KOPT-K1 (cell line): Measurements from ENCODE around the gene ADGRA1.
"Not testable (repeated sequence)": the region's sequence is repeated elsewhere in the genome, so short reads cannot be mapped to it uniquely, and the experiment has no call there.

ENCODE experiments used
- H3K27ac ChIP-seq: fragments of 200-600 bp; sonication (generic); 2 replicates; pipeline ENCODE4 v1.5.1; 2016; ENCODE audit warnings: antibody characterized with exemption, mild to moderate bottlenecking, low read depth, low read length; ENCODE audit not compliant: poor library complexity, severe bottlenecking
- H3K36me3 ChIP-seq: fragments of 200-600 bp; sonication (generic); 2 replicates; pipeline ENCODE4 v1.5.1; 2017; ENCODE audit warnings: antibody characterized with exemption, mild to moderate bottlenecking, low read length, moderate library complexity; ENCODE audit not compliant: insufficient read depth
- H3K9me3 ChIP-seq: fragments of 200-600 bp; sonication (generic); 2 replicates; pipeline ENCODE4 v1.5.1; 2017; ENCODE audit warnings: antibody characterized with exemption, low read length, mild to moderate bottlenecking; ENCODE audit not compliant: insufficient read depth, poor library complexity, severe bottlenecking

Gene ADGRA1

GRCh38 chr10:133129071-133129858, 41.5 kb downstream of the ADGRA1 start:
- Histone ChIP-seq H3K9me3 (no peaks in the 10 kb centered on the region), H3K36me3 (no peaks in the 10 kb centered on the region), H3K27ac (no peak overlapping the region)

DNA sequence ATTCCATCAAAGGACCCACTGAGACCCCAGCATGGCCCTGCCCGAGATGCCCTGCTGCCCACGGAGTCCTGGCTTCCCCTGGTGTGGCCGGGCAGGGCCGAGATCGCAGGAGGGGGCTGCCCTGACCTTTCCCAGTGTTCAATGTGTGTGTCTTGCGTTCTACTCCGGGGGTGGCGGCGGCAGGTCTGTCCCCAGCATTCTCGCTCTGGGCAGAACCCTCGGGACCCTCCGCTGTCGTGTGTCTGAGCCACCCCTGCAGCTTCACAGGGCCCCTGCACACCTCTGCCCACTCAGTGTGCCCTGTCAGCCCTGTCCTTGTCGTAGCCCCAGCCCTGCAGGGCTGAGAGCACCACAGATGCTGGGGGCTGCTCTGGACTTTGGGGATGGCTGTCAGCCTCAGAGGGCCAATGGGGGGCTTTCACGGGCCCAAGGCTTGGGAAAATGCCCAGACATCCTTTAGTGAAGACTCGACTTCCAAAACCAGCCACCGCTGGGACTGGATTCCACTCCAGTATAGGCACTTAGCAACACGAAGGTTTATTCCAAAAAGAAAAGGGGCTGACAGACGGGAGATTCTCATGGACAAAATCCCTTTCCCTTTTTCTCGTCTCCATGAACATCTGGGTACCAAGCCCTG, 42.3 kb downstream of the ADGRA1 start:
- Histone ChIP-seq H3K36me3 (no peaks in the 10 kb centered on the region), H3K9me3 (no peaks in the 10 kb centered on the region), H3K27ac (no peak overlapping the region)

- no peaks in the 10 kb centered on the region for H3K9me3 ChIP-seq
- no peak overlapping the region for H3K27ac ChIP-seq
- H3K36me3 ChIP-seq, result no peaks in the 10 kb centered on the region
These were observed 42.9 kb downstream of the ADGRA1 start for GRCh38 chr10:133130602-133131001.

- Histone ChIP-seq H3K27ac (no peak overlapping the region), H3K9me3 (no peaks in the 10 kb centered on the region), H3K36me3 (no peaks in the 10 kb centered on the region)
These were observed 43.3 kb downstream of the ADGRA1 start for GRCh38 chr10:133131053-133131452.

DNA sequence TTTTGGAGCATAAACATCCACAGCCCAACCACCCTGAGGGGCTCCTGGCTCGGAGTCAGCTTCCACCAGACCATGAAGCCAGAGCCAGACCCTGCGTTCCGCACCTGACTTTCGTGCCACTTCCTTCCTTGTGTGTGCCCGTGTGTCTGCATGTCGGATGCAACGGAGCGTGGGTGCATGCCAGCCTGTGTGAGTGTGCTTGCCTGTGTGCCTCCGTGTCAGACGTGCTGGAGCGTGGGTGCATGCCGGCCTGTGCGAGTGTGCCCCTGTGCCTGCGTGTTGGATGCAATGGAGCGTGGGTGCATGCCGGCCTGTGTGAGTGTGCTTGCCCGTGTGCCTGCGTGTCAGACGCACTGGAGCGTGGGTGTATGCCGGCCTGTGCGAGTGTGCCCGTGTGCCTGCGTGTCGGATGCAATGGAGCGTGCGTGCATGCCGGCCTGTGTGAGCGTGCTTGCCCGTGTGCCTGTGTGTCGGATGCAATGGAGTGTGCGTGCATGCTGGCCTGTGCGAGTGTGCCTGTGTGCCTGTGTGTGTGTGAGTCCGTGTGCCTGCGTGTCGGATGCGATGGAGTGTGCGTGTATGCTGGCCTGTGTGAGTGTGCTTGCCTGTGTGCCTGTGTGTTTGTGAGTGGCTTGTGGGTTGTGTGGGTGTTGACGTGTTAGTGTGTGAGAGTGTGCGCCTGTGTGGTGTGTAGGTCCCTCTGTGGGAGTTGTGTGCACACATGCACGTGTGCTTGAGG, 44.2 kb downstream of the ADGRA1 start:
- Histone ChIP-seq H3K9me3 (no peaks in the 10 kb centered on the region), H3K27ac (no peak overlapping the region), H3K36me3 (no peaks in the 10 kb centered on the region)

DNA sequence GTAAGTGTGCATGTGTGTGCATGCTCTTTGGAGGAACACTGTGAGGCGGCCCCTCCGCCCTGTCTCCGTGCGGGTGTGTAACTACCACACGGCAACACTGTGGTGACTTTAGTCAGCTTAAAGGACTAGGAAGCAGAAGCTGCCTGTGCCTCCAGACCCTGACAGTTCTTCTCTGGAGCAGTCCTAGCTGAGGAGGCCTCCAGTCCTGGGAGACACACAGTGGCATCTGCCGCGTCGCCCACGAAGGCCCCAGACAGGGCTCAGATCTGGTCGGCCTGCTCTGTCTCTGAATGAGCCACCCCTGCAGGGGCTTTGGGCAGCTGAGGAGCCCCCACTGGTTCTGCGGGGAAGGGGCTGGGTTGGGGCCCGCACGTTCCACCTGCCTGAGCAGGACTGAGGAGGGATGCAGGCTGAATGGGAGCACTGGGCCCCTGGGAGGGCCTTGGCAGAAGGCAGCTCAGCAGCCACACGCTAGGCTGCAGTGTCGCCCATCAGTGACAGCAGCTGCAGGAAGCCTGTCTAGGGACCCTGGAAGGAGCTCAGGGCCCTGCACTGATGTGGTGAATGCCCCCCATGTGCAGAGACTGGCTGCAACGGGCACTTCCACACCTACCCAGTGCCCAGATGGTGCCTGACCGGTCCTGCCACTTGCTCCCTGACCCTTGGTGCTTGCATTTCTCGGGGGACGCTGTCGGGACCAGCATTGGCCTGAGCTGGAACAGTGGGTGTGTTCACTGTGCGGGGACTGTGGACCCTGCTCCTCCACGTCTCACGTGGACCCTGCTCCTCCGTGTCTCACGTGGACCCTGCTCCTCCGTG, 45.0 kb downstream of the ADGRA1 start:
- no peaks in the 10 kb centered on the region for H3K36me3 ChIP-seq
- no peaks in the 10 kb centered on the region for H3K9me3 ChIP-seq
- H3K27ac ChIP-seq, result no peak overlapping the region

- Histone ChIP-seq H3K27ac (no peak overlapping the region), H3K36me3 (no peaks in the 10 kb centered on the region), H3K9me3 (no peaks in the 10 kb centered on the region)
These were observed 45.9 kb downstream of the ADGRA1 start for GRCh38 chr10:133133471-133134231.

GRCh38 chr10:133134411-133135115, 46.8 kb downstream of the ADGRA1 start:
- no peak overlapping the region for H3K27ac ChIP-seq
- no peaks in the 10 kb centered on the region for H3K9me3 ChIP-seq
- H3K36me3 ChIP-seq, result no peaks in the 10 kb centered on the region

- H3K36me3 ChIP-seq, result no peaks in the 10 kb centered on the region
- no peak overlapping the region for H3K27ac ChIP-seq
- H3K9me3 ChIP-seq, result no peaks in the 10 kb centered on the region
These were observed 47.4 kb downstream of the ADGRA1 start for GRCh38 chr10:133135116-133135465.

DNA sequence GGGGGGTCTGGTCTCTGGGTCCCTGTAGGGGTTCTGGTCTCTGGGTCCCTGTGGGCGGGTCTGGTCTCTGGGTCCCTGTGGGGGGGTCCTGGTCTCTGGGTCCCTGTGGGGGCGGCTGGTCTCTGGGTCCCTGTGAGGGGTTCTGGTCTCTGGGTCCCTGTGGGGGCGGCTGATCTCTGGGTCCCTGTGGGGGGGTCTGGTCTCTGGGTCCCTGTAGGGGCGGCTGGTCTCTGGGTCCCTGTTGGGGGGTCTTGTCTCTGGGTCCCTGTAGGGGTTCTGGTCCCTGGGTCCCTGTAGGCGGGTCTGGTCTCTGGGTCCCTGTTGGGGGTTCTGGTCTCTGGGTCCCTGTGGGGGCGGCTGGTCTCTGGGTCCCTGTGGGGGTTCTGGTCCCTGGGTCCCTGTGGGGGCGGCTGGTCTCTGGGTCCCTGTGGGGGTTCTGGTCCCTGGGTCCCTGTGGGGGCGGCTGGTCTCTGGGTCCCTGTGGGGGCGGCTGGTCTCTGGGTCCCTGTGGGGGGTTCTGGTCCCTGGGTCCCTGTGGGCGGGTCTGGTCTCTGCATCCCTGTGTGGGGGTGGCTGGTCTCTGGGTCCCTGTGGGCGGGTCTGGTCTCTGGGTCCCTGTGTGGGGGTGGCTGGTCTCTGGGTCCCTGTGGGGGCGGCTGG, 49.9 kb downstream of the ADGRA1 start:
- H3K9me3 ChIP-seq, H3K27ac ChIP-seq, H3K36me3 ChIP-seq: not testable (repeated sequence)

DNA sequence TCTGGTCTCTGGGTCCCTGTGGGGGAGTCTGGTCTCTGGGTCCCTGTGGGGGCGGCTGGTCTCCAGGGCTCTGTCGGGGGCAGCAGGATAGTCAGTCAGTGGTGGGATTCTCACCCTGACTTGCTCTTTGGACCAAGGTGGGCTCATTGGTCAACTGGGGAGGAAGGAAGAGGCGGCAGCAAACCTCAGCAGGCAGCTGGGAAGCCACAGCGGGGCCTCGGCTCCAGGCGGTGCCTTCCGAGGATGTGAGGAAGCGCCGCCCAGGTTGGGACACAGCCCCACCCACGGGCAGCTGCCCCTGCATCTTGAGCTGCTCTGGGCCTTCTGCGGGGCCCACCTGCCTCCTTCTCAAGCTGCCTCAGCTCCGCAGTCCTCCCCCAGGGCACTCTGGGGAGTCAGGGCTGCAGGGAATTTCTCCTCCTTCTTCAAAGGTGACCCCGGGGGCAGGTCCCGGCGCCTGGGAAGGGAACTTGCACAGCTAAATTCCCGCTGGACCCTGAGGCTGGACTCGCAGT, 51.9 kb downstream of the ADGRA1 start:
- H3K9me3 ChIP-seq, result no peaks in the 10 kb centered on the region
- H3K36me3 ChIP-seq, result no peaks in the 10 kb centered on the region
- H3K27ac ChIP-seq, result no peak overlapping the region

GRCh38 chr10:133140417-133141143, 52.9 kb downstream of the ADGRA1 start:
- H3K27ac ChIP-seq, result no peak overlapping the region
- no peaks in the 10 kb centered on the region for H3K36me3 ChIP-seq
- no peaks in the 10 kb centered on the region for H3K9me3 ChIP-seq
